ENCODE data around the gene CYP2S1. TPM values are rescaled to one million over a fixed set of nuclear protein-coding genes. Genes with fewer than 3 reads are reported as not detected.

CYP2S1 gene
- total and polyA plus RNA-seq, 9 of the 15 experiments (the other 6 are each of a cell fraction or from before 2014, with no cell fraction given), result 0.07 to 1.9 (median 0.41) TPM

DNA sequence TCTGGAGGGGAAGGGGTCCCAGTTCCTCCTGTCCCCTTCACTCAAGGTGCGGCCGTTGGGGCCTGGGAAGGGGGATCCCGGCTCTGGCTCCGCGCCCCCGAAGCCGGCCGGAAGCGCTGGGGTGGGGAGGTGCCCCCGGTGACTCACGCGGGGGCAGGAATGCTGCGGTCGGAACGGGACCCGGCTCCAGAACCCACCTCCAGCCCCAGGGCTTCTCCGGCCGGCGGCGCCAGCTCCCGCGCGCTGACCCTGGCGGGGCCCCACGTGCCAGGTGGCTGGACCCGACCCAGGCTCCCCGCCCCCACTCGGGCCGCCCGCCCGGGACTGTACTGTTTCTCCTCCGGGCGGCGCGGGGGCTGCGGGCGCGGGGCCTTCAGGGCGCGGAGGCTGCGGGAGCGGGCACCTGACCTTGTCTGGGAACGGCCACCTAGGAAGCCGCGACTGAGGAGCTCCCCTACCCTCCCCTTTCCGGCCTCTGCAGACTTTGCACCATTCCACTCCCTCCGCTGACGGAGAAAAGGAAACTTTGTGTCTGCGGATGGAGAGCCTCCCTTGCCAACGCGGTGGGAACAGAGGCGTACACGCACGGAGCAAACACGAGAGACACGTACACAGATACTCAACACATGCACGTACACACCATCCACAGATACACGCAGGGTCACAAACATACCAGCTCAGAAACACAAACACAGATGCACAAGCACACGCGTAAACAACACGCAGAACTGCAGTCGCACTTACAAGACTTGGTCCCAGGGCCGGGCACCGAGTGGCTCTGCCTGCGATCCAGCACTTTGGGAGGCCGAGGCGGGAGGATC lies 33.2 kb downstream of the CYP2S1 start (continued):
- peak in 1 of 3 experiments; percentile 42; a peak in 1 of 6 replicates for TF ChIP-seq ZBTB11 (CRISPR knock-in tag; IDR thresholded peaks at IDR 0.05)
- no peak for TF ChIP-seq SMAD2 (IDR thresholded peaks at IDR 0.05; ENCODE audit: low read depth, low read length)
- TF ChIP-seq SMAD1 (IDR thresholded peaks at IDR 0.05; ENCODE audit: low read depth, low read length, partially characterized antibody), result no peak
- TF ChIP-seq ZBTB8A (IDR thresholded peaks at IDR 0.05; ENCODE audit: partially characterized antibody), result no peak
- TF ChIP-seq ZFP36 (IDR thresholded peaks at IDR 0.05; ENCODE audit: low read depth, low read length, partially characterized antibody), result no peak
- TF ChIP-seq CHCHD3 (CRISPR knock-in tag; IDR thresholded peaks at IDR 0.05), result no peak
- TF ChIP-seq RBM25 (IDR thresholded peaks at IDR 0.05; ENCODE audit: low read depth, low read length, severe bottlenecking), result no peak
- no peak for TF ChIP-seq ELF1 (tag; IDR thresholded peaks at IDR 0.05)
- no peak for TF ChIP-seq SREBF1 (IDR thresholded peaks at IDR 0.05; ENCODE audit: borderline replicate concordance, low read depth, low read length)
- TF ChIP-seq, protein P1, sequence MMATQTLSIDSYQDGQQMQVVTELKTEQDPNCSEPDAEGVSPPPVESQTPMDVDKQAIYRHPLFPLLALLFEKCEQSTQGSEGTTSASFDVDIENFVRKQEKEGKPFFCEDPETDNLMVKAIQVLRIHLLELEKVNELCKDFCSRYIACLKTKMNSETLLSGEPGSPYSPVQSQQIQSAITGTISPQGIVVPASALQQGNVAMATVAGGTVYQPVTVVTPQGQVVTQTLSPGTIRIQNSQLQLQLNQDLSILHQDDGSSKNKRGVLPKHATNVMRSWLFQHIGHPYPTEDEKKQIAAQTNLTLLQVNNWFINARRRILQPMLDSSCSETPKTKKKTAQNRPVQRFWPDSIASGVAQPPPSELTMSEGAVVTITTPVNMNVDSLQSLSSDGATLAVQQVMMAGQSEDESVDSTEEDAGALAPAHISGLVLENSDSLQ (IDR thresholded peaks at IDR 0.05), result no peak
- TF ChIP-seq NR2F6 (CRISPR knock-in tag; IDR thresholded peaks at IDR 0.05), result no peak
- TF ChIP-seq ETV5 (CRISPR knock-in tag; IDR thresholded peaks at IDR 0.05; ENCODE audit: low read depth), result peak; percentile 98
- no peak for TF ChIP-seq NR2C1 (IDR thresholded peaks at IDR 0.05)
- no peak for TF ChIP-seq NR2C1 (tag; IDR thresholded peaks at IDR 0.05)
- TF ChIP-seq CCAR2 (IDR thresholded peaks at IDR 0.05; ENCODE audit: low read depth, low read length), result no peak
- no peak for TF ChIP-seq ZNF311 (CRISPR knock-in tag; IDR thresholded peaks at IDR 0.05)
- TF ChIP-seq ZNF3 (CRISPR knock-in tag; IDR thresholded peaks at IDR 0.05), result no peak
- TF ChIP-seq FOXK2 (conservative IDR thresholded peaks at IDR 0.05 in 1 of 2, IDR thresholded peaks at IDR 0.05 in 1 of 2; ENCODE audit: low read depth in 2 of 2), result 0 out of 4 replicates have a peak, but pooled peaks of 1 of the 2 experiments have one; percentile 34
- no peak for TF ChIP-seq ILK (tag; IDR thresholded peaks at IDR 0.05; ENCODE audit: borderline replicate concordance, low read depth)
- no peak for TF ChIP-seq ZNF507 (tag; conservative IDR thresholded peaks at IDR 0.05)
- no peak for TF ChIP-seq CHD4 (IDR thresholded peaks at IDR 0.05; ENCODE audit: insufficient read depth, insufficient replicate concordance, low read depth, low read length, poor library complexity, severe bottlenecking)
- peak; percentile 10 for TF ChIP-seq TBP (optimal IDR thresholded peaks at IDR 0.05; ENCODE audit: low read depth, low read length)
- no peak for TF ChIP-seq HDAC1 (IDR thresholded peaks at IDR 0.05)
- no peak for TF ChIP-seq POLR2AphosphoS5 (IDR thresholded peaks at IDR 0.05; ENCODE audit: control insufficient read depth, insufficient read depth, low read depth, low read length)
- TF ChIP-seq POLR2A (conservative IDR thresholded peaks at IDR 0.05), result no peak
